ENCODE results near the gene ACVR1B.
A peak's percentile ranks its signal among the peaks of the same experiment; 100 is the strongest.

Gene ACVR1B

DNA sequence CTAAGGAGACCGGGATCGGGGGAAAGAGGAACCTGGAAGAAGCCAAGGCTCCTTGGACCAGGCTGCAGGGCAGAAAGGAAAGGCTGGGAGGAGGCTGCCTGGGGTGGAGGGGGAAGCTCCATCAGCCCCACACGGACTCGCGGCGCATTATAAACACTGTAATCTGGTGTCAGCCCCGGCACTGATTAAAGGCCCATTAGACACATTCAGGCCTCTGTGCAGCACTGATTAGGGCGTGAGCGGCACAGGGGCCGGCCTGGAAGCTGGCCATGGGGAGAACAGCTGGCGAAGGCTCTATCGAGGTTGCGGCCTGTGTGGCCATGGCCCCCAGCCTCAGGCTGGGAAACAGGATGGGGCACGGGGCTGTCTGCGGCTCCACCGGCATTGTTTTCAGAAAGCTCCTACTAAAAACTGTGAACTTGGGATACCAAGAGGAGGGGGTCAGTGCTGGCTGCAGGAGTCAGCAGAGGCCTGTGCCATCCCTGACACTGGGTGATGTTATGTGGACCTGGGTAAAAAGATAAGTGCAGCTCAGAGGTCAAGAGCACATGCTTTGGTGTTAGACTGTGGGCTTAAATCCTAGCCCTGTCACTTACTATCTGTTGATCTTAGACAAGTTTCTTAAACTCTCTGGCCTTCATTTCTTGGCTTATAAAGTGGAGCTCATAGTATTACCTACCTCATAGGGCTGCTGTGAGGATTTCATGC lies 33.6 kb upstream of the ACVR1B start:
- no peak for DNase-seq

DNA sequence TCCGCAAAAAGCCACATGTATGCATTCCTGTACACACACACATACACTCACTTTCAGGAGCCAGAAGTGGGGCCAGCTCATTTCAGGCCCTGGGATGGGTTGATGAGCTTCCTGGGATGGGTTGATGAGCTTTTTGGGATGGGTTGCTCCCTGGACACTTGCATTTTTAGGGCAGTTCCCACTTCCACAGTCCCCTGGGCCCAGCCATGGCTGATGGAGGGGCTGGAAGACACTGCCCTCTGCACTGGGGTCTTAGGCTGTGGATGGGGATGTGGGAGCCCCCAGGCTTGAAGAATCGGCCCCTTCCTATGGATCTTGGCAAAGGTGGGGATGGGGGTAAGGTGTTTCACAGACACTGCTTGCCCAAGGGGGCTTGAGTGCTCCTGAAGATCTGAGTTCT lies 31.5 kb upstream of the ACVR1B start:
- no peak for DNase-seq

DNA sequence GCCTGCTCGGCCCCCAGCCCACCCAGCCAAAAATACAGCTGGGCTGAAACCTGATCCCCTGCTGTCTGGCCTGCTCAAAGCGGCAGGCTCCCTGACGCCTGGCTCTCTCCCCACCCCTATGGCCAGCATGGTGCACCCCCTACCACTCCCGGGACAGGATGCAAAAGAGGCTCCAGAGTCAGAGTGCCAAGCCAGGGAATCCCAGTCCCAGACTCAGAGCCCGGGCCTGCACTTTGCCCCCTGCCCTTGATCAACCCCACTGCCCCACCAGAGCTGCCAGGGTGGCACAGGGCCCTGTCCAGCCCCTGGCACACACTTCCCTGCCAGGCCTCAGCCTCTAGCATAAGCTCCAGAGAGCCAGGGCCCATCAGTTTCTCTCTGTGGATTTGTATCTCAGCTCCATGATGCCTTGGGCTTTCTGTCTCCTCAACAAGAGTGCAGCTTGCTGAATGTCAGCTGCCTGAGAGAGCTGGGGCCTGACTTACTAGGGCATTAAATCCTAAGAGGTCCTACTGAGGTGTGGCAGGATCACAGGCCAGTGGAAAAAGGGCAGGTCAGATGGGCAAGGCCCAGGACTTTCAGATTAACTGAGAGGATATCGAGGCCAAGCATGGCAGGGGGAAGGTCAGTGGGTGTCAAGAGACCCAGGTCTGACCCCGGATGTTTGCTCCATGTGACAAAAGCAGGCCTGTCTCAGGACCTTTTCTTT lies 30.3 kb upstream of the ACVR1B start:
- no peak for DNase-seq

DNA sequence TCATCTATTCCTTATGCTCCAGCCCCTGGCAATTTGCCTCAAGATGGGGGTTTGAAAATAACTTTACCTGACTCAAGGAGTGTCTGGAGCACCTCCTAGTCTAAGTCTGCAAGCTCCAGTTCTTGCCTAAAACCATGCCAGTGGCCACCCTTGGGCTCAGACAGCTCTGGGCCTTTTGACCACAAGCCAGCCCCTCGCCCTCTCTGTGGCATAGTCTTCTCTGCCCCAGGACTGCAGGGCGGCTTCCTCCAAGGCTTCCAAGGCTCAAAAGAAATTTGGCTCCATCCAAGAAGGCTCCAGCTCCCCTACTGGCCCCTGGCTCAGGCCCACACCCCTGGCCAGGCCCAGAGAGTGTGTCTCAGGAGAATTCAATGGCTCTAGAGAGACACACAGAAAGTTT lies 29.4 kb upstream of the ACVR1B start:
- no peak for DNase-seq

DNA sequence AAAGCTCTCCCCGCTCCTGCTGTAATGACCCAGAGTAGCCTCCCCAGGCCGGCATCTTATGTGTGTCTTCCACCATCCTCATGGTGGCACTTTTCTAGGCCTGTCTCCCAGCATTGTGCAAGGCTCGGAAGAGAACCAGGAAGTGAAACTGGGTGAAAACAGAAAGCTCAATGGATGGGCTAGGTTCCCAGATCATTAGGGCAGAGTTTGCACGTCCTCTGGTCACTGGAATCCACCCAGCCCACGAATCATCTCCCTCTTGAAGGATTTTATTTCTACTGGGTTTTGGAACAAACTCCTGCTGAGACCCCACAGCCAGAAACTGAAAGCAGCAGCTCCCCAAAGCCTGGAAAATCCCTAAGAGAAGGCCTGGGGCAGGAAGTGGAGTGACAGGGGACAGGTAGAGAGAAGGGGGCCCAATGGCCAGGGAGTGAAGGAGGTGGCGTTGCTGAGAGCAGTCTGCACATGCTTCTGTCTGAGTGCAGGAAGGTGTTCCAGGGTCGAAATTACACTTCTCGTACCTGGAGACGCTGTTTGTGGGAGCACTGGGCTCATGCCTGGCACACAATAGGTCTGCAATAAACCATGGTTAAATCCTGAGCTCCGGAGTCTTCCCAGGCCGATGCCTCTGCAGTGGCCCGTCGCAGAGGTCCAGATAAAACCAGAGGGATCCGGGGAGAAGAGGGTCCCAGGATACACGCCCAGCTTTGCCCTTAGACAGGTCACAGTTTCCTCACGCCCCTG lies 28.6 kb upstream of the ACVR1B start:
- no peak for DNase-seq

DNA sequence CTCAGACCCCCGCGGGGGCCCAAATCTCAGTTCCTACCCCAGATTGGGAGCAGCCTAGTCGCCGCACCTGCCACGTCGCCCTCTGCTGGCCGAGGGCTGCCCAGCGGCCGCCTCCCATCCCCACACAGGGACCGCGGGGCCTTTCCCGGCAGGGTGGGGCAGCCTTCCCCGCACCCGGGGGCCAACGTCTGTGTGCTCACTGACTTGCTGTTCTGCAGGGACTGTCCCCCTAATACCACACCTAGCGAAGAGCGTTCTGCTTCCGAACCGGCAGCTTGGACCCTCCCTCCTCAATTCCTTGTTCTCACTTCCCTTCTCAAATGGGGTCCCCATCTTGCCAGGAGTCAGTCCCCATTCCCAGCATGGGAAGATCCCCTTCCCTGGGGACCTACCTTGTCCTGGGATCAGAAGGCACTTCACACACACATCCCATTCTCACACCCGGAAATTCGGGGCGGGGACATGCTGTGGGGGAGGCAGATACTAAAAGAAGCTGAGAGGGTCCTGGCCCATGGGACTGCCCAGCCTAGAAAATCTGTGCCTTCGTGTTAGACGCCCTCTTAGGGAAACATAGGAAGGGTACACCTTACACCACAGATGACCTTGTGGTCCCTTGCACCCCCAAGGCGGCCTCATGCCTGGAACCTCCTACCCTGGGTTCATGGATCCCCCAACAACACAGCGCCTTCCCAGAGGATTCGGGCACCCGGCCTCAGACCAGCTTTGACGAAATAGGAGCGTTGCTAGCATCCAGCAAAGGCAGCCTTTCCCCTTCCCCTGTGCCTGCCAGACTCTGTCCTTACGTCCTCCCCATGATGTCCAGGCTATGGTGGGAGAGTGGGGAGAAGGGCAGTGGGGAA lies 27.8 kb upstream of the ACVR1B start:
- DNase-seq: no peak

DNA sequence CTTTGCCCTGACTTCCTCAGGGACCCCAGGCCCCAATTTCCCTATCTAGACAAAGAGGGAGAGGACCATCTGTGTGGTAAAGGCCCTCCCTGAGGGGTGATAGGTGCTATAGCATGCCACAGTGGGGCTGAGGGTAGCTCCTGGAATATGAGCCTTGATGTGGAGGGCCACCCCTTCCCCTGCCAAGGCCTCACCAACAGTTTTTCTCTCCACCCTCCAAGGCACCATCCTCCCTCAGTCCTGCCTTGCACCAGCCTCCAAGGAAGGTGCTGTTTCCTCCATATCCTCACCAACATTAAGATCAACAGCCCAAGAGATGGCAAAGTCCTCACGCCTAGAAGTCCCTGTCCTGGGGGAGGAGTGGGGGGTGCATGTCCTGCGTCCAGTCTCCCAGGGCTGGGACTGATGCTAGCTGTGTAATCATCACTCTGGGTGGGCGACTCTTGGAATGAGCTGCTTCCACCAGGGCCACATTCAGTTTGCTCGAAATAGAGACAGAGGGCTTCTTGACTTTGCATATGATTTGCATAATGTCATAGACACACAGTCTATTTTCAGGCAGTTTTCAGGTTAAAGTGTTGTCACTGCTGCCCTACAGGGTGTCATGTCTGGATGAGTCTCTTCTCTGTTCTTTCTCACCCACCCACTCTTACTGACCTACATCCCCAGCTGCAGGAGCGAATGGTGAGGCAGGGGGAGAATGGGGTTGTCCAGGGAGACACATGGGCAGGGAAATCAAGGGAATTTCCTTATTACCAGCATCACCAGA lies 26.8 kb upstream of the ACVR1B start:
- DNase-seq: no peak

DNA sequence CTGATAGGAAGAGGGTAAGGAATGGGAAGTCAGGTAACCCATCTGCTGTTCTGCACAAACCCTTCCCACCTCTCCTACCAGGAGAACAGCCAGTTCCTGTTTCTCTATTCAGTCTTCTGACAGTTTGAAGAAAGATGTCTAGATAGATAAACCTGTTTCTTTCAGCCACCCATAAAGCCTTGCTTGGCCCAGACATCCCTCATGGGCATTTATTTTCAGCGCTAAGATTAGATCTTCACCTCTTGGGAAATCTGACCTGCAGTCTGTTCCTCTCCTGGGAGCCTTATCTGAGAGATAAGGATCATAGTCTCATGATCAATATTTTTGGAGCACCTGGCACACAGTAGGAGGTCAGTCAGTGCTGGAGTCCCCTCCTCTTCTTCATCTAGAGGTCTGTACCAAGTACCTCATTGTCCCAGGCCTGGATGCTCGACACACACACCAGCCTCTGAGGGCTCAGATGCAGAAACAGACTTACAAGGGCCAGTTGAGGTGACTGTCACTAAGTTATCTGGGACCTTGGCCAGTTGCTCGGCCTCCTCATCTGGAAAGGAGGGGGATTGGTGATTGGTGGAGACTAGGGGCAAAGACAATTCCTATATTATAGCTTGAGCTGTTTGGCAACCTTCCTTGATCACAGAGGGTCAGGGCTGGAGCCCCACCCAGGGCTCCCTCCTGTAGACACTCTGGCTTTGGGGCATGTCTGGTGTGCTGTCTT lies 26.0 kb upstream of the ACVR1B start:
- no peak for DNase-seq

DNA sequence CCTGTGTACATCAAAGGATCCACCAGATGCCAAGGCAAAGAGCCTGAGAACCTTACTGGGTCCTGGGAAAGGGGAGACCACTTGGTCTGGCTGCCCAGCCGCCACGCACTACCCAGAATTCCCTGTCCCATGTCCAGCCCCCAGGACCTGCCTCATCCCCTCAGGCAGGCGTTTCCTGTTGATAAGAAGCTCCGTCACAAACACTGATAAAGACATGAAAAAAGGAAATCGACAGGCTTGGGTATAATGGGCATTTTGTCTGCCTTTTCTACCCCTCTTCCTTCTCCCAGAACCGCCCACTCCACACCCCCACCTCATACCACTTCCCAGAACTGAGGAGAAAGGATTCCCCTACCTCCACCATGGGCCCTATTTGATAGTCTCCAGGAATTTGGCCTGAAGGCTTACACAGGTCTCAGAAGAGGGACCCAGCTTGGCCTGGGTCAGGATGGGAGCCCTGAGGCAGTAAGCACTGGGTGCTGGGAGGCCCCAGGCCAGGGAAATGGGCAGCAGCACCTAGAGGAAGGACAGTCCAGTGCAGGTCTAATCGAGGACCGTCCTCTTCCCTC lies 25.4 kb upstream of the ACVR1B start:
- no peak for DNase-seq

DNA sequence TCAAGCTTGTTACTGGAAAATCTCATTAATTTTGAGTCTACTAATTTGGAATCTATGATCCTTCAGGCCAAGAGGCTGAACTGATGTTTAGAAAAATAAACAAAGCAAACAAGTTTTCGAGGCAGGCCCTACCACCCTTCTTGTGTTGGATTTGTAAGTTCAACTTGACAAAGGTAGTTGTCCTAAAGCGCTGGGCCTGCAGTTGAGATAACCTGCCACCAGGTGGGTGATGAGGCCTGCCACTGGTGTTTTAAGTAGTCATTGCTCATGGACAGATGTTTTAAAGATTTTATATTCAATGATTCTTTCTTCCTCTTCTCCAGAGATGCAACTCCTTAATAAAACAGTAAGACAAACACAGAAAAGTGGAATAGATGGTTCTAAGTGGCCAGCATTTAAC lies 24.8 kb upstream of the ACVR1B start:
- no peak for DNase-seq

DNA sequence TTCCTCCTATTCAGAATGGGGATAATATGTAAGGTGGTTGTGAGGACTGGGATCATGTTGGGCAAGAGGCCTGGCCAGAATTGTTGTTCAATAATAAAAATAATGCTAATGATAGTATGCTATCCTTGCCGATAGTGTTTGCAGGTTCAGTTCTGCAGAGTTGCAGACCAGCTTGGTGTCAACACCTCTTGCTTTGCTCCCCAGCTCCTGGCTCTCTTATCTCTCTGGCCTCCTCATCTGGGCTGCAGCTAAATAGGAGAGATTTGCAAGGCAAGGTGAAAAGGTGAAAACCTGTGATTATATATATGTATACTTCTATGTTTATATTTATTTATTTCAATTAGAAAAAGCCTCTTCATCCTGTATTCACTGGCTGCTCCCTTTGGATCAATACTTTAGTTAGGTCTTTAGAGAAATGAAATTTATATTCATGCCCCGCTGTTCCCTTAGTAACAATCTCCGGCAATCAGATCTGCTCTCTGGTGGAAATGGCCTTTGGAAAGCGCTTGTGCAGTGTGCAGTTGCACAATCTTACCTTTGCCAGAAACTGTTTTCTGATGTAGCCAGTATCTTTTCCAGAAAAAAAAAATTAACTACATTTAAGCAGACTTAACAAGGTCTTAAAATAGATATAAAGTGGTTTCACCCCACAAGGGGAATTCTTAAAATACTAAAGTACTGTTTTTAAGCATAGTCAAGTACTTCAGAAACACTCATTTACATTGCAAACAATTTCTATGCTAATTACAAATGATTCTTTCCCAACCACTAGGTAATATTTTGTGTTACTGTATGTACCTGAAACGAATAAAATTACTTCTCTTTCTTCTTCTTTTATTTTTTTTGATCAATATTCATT lies 19.1 kb upstream of the ACVR1B start:
- no peak for DNase-seq

DNA sequence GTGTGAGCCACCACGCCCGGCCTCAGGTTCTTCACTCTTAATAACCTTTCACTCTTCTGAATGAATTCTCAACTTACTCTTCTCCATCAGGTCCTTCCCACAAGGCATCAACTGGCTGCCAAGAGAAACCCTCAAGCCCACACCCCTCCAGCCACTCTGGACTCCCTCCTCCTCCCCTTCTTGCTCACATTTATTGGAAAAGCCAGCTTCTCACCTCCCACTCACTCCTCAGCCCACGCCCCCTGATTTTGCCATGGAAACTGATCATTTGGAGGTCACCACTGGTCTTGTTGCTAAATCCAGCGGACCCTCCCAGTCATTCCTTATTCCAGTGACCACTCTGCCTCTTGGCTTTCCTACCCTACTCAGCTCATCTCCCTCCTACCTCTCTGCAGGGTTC lies 17.4 kb upstream of the ACVR1B start:
- DNase-seq: no peak

DNA sequence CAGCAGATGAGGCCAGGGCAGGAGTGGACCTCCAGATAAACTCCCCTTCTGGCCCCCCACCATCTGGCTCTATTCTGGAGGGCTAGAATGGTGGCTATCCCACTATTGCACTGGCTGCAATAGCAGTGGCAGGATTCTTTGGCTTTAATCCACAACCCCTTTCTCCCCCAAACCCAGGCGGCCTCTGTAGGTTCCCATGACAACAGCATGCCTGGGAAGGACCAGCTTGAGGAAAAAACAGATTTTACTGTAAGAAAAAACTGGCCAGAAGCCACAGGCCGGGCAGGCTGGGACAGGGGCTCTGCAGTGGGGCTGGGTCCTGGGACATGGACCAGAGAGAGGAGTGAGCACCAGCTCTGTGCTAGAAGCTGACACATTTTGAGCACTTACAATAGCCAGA lies 13.6 kb upstream of the ACVR1B start:
- DNase-seq: no peak

DNA sequence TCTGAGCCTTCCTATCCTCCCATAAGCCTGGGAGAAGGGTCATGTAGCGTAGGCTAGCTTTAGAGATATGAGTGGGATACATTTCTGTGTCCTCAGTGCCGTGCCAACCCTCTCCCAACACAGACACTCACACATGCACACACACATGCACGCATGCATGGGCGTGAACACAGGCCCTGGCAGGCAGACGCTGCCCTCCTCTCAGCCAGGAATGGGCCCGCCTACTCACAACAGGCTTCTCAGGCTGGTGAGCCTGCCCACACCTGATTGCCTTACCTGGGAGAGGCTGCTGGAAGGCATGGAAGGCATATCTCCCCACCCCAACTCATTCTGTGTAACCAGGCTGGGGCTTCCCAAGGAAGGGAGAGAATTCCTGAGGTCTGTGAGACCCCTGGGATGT lies 12.8 kb upstream of the ACVR1B start:
- no peak for DNase-seq

DNA sequence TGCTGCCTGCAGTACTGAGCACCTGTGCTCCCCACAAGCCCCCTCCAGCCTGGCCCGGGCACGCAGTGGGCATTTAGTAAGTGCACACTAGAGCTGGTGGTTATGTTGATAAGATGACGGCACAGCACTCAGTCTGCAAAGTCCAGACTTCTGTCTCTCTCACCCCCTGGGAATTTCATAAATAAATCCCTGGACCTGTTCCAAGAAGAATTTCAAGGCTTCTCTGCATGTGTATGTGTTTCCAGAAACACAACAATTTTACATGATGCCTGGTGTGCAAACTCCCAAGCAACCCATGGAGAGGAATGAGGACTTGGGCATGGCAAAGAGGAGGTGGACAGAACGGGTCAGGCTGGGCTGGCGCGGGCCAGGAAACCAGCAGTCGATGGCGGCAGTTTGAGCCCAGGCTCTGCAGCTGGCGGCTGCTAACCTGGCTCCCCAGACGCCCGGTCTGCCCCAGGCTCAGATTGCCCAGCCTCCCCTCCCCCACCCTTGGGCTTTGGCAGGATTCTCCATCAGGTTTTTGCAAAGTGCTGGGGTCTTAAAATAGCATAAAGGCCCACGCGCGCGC lies 10.4 kb upstream of the ACVR1B start:
- peak; percentile 28 for DNase-seq

DNA sequence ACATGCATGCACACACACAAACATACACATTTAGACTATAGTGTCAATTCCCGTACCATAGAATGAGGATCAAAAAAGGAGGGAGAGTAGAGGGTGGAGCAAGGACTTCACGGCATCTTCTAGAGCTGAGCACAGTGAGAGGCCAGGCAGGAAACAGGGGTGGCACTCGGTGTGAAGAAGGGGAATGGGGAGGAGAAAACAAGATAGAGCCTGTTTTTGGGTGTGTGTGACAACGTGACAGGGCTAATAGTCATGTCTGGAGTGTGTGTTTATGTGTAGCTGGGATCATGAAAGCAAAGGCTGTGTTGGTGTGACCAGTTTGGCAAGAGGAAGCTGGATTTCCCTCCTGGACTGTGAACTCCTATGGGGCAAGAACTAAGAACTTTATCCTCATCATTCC lies 9.9 kb upstream of the ACVR1B start:
- DNase-seq: no peak

DNA sequence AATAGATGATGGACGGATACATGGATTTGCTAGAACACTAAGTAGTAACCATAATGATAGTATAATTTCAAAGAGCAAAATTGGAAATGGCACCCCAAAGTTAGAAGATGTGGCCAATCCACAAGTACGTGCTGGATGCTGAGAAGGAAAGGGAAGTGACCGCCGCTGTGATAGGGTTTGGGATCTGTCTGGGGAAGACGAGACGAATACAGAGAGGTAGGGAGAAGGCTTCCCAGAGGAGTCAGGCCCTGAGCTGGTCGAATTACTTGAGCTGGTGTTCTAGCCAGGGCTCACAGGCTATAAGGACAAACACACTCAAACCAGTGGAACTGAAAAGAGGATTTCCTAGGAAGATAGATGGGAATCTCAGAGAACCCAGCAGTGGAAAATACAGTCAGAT lies 9.4 kb upstream of the ACVR1B start:
- no peak for DNase-seq

DNA sequence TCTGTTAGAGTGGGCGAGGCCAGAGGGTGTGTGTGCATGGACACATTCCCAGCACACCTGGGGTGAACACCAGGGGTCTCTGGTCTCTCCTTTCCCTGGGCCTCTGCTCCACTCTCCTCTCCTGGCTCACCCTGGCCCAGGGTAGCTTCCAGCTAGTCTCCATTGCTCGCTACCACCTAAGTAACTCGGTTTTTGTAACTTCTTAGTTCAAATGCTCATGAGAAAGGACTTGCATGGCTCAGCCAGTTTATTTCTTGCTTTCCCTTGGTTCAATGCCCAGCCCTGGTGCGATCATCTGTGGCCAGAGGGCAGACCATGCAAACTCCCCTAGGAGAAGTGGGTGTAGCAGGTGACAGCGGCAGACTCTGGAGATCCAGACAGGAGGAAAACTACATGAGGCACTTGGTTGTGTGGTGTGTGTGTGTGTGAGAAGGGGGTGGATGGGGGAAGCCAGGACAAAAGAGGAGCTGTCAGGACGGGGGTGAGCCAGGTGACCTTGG lies 8.9 kb upstream of the ACVR1B start:
- no peak for DNase-seq

DNA sequence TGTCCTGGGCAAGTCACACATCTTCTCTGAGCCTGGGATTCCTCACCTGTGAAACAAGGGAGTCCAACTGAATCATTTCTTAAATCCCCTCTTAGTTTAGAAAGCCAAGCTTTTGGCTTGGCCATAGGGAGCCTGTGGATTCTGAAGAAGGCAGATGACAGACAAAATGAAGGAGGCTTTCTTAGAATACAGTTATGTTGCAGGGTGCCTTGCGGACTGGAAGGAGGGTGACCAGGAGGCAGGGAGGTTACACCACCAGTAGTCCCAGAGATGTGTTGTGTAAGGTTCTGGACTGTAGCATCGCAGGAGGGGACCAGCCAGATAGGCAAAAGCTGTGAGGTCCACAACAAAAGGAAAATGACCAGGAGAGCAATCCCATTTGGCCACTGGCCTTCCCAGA lies 8.2 kb upstream of the ACVR1B start:
- no peak for DNase-seq

All from NCI-H1694 (cell line).